ENCODE results near the gene DCLRE1B. TPM values are rescaled to one million over a fixed set of nuclear protein-coding genes. Genes with fewer than 3 reads are reported as not detected.
A peak's percentile ranks its signal among the peaks of the same experiment; 100 is the strongest.

Gene DCLRE1B
- total and polyA plus RNA-seq, 9 of the 15 experiments (the other 6 are each of a cell fraction or from before 2014, with no cell fraction given): 10.6 to 28.8 (median 17.2) TPM

- TF ChIP-seq ZNF592 (IDR thresholded peaks at IDR 0.05): peak; percentile 94
- peak; percentile 44 for TF ChIP-seq TEAD4 (IDR thresholded peaks at IDR 0.05; ENCODE audit: low read length)
- no peak for TF ChIP-seq TEAD4 (CRISPR knock-in tag; IDR thresholded peaks at IDR 0.05; ENCODE audit: borderline replicate concordance)
- no peak for TF ChIP-seq THRB (CRISPR knock-in tag; conservative IDR thresholded peaks at IDR 0.05)
- peak; percentile 50 for TF ChIP-seq TBP (optimal IDR thresholded peaks at IDR 0.05; ENCODE audit: low read depth, low read length)
- no peak for TF ChIP-seq LARP7 (IDR thresholded peaks at IDR 0.05)
These were observed 43.9 kb downstream of the DCLRE1B start (continued) for GRCh38 chr1:113949007-113949406.

Data from K562 (cell line).